GM21576 (cell line): ENCODE data around the gene OBSL1.
A peak's percentile ranks its signal among the peaks of the same experiment; 100 is the strongest.

ENCODE experiments used
- ATAC-seq: cut with Tn5 transposase; IDR thresholded peaks from one replicate; pipeline ENCODE4 v1.9.1; 2021; ENCODE audit warnings: mild to moderate bottlenecking, moderate library complexity; ENCODE audit not compliant: unreplicated experiment

Gene OBSL1

DNA sequence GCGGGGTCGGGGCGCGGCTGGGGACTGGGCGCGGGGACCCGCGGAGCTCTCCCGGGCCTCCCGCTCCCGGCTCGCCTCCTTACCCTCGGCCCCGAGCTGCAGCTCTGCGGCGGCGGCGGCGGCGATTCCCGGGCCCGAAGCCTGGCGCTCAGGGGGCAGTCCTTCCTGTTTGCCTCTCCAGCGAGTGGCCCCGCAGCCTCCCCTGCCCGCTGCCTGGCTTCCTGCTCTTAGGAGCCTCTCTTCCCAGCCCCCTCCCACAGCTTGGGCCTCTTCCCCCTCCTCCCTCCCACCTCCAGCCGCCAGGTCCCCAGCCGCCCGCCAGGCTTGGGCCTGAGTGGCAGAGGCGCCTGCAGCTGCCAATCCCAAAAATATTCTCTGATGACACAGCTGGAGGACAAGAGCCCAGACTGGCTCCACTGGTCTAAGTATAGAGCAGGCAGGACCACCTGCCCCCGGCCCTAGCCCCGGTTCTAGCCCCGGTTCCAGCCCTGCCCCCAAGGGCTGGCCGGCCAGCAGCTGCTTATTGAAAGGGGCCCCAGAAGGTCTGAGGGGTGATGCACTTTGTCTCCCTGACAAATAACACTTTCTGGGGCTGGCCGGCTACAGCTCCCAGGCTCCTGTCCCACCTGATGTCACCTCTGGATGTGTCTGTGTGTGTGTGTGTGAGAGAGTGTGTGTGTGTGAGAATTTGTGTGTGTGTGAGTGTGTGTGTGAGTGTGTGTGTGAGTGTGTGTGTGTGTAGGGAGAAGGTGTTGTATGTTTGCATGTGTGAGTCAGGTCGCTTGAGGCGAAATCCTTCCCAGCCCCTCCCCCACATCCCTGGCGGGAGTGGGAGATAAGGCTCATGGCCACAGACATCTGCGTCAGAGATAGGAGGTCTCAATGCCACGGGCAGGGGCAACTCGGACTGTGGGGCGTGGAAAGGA, at the start of gene OBSL1:
OBSL1 (minus strand) TSS at position 229 of the 926 bp plus-strand sequence. CDS start 307 bp downstream, outside the sequence.
- no peak for ATAC-seq

DNA sequence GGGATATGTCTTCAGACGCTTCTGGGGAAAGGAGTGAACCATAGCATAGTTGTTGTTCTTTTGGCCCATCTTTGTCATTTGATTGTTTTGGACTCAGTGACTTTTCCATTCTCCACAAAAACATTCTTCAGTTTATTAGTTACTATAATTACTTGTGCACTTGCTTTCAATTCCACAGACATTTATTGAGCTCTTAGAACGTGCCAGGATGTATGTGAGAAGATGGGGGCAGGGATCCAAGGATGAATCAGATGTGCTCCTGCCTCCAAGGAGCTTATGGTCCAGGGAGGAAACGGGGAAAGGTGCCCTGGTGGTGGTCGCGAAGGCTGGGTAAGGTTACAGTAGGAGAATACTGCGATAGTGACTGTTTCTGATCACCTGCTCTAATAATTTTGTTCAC, 49.2 kb upstream of the OBSL1 start:
- ATAC-seq, result no peak

DNA sequence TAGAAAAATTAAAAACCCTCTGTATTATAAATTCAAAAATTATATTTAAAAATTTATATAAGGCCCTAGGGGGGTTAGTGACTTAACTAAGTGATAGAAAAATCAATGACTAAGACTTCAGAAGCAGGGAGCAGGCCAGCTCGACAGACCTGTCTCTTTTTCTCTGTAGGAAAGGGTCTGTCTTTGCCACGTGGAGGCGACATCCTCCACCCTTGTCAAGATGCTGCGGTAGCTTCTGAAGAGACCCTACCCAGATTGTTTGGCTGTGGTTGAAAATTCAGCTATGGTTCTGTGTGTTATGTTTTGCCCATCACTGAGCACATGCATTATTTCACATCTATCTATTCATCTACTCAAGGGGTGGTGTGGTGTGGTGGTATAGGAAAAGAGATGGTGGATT, 47.9 kb upstream of the OBSL1 start:
- no peak for ATAC-seq

DNA sequence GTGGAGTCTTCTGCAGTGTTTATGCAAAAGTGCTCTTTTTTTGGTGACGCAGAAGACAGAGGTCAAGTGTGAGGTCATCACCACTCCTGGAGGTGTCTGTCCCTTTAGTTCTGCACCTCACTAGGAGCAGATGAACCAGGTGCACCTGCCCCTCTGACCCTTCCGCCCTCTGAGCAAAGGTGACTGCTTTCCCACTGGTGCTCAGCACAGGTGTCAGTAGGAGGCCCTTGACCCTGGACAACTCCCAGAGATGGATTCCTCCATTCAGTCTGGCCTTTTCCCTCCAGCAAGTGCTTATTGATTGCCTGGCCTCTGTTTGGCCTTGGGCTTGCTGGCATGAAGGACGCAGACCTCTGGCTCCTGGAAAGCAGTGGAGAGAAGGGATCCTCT, 47.4 kb upstream of the OBSL1 start:
- no peak for ATAC-seq

DNA sequence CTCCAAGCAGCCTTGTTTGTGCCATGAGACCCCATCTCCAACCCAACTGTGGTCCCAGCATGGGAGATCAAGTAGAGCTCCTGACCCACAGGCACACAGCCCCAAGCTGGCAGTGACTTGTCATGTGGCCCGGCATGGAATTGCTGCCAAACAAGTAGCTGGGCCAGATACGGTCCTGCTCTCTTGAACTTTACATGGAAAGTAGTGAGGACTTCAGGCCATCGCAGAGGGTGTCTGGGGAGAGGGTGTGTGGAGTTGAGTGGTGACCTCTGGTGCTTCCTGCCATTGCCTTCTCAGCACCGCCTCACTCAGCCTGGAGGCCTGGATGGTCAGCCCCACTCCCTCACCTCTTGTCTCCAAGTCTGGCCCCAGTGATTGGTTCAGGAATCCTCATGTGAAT, 45.2 kb upstream of the OBSL1 start:
- ATAC-seq, result no peak

DNA sequence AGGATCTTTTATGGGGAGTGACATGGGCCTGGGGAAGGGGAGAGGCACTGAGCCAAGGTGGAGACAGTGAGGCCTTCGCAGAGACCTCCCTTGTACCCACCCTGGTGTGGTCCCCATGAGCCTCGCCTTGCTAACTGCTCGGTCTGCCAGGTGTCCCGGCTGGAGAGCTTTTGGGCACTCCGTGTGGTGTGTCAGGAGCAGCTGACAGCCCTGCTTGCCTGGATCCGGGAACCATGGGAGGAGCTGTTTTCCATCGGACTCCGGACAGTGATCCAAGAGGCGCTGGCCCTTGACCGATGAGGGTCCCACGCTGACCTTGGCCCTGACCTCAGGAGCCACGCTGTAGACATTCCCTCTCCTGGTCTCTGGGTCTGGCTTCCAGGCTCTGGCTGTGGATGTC, 44.6 kb upstream of the OBSL1 start:
- ATAC-seq, result no peak

DNA sequence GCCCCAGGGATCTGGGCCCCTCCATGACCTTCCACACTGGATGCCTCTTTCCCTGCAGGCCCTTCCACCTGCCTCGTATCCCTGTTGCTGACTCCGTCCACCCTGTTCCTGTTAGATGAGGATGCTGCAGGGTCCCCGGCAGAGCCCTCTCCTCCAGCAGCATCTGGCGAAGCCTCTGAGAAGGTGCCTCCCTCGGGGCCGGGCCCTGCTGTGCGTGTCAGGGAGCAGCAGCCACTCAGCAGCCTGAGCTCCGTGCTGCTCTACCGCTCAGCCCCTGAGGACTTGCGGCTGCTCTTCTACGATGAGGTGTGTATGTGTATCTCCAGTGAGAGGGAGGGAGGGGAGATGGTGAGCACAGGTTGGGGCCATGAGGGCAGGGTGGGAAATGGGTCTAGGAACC, 43.7 kb upstream of the OBSL1 start:
- ATAC-seq, result no peak

DNA sequence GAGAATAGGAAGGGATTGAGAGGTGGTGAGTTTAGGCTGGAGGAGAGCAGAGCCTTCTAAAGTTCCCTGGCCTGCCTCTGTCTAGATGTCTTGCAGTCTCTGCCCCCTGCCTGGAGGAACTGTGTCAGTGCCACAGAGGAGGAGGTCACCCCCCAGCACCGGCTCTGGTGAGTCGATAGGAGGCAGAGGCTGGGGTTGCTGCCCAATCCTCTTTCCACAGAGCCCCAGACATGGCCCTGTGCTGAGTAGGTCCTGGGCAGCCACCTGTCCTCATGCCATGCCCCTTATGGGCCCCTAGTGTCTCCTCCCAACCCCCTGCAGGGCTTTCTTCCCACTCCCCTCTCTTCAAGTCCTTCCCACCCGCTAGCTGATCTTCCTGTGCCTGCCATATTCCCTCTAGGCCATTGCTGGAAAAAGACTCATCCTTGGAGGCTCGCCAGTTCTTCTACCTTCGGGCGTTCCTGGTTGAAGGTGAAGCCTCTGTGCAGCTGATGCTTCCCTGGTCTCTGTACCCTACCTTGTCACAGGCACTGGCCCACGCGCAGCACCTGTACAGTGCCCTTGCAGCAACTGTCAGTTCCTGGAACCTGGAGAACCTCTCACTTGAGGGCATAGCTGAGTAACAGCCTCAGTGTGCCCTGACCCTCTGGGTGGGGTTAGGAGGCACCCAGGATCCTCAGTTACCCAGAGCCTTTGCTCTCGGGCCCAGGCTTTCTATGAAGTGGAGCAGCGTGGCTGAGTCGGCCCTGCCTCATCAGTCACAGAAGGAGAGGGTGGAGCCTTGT, 42.9 kb upstream of the OBSL1 start:
- no peak for ATAC-seq

DNA sequence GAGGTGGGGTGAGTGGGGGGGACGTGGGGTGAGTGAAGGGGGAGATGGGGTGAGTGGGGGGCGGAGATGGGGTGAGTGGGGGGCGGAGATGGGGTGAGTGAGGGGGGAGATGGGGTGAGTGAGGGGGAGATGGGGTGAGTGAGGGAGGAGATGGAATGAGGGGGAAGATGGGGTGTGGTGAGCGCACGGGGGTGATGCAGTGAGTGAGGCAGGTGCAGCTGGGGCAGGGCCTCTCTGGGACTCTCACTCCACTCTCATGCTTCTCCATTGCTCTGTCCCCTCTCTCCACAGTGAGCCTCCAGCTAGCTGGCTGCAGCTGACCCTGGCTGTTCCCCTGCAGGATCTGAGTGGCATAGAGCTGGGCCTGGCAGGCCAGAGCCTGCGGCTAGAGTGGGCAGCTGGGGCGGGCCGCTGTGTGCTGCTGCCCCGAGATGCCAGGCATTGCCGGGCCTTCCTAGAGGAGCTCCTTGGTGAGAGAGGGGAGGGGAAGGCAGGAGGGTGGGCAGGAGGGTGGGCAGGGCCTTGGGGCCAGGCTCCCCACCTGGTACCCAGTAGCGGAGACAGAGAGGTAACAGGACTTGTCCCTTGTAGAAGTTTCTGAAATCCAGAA, 42.2 kb upstream of the OBSL1 start:
- no peak for ATAC-seq

DNA sequence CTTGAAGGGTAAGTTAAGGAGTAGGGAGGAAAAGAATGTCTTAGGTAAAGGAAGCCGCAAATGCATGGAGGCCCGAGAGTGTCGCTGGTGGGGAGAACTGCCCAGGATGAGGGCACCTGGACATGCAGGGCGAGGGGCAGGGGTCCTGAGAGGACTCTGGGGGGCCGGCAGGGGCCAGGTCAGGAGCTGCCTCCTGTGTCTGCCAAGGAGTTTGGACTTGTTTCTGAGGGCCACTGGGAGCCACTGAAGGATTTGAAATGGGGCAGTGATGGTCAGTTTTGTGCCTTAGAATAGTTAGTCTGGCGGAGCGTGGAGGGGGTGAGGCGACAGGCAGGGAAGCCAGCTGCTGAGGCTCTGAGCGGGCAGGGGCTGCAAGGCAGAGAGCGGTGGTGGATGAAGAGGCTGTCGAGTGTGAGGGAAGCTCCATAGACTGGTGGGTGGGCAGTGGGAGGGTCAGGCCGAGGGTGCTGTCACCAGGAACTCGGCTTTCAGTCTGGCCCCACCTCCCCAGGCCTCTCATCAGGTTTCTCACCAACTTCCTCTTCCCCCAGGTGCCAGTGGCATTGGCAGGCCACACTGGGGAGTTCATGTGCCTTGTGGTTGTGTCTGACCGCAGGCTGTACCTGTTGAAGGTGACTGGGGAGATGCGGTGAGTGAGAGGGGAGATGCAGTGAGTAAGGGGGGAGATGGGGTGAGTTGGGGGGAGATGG, 41.4 kb upstream of the OBSL1 start:
- peak; percentile 45 for ATAC-seq

DNA sequence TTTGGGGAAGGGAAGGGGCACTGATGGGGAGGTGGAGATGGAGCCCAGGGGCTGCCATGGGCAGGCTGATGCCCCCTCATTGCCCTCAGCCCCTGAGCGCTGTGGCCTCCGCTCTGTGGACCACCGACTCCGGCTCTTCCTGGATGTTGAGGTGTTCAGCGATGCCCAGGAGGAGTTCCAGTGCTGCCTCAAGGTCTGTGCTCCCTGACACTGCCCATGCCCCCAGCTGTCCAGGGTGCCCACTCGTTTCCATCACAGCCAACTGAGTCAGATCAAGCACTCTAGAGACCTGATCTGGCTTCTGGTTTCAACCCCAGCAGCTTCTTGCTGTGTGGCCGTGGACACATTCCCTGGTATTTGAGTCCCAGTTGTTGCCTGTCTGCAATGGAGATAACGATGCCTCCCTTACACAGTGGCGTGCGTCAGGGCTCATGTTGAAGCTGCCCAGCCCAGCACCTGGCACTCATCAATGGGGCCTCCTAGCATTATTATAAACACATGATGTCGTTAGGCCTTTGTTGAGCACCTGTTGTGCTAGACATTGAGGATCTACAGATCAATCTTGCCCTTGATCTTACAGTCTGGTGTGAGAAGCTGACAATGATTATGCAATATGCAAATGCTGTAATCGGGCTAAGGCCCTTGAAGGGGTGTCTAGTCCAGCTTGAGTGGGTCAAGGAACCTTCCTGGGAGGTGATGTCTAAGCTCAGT, 40.7 kb upstream of the OBSL1 start:
- ATAC-seq, result no peak

DNA sequence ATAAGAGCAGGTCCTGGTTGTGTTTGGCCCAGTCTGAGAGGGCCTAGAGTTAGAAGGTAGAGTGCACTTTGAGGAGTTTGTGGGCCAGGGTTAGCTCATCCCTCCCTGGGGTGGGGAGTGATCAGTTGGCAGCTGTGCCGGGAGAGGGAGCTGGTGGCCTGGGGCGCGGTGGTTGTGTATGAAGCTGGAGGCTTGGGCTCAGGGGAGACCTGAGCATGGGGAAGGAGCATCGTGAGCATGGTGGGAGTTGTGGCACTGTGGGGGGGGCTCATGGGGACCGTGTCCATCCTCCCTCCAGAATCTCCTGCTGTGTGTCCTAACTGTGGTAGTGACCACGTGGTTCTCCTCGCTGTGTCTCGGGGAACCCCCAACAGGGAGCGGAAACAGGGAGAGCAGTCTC, 40.0 kb upstream of the OBSL1 start:
- ATAC-seq, result no peak

DNA sequence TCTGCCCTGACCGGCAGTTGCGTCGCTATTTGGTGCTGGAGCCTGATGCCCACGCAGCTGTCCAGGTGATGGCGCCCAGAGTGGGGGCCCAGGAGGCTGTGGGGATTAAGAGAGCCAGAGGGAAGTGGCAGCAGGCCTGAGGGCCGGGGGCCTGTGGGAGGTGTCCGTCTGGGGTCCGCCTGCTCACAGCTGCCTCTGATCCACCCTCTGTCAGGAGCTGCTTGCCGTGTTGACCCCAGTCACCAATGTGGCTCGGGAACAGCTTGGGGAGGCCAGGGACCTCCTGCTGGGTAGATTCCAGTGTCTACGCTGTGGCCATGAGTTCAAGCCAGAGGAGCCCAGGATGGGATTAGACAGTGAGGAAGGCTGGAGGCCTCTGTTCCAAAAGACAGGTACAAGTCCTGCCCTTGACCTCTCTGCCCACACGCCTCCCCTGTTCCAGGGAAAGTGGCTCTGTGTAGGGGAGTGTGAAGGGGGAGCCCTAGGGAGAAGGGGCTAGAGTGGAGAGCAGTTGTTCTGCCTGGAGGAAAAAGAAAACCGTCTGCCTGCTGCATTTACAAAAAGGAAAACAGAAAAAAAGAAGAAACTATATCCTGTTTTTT, 37.9 kb upstream of the OBSL1 start:
- no peak for ATAC-seq

DNA sequence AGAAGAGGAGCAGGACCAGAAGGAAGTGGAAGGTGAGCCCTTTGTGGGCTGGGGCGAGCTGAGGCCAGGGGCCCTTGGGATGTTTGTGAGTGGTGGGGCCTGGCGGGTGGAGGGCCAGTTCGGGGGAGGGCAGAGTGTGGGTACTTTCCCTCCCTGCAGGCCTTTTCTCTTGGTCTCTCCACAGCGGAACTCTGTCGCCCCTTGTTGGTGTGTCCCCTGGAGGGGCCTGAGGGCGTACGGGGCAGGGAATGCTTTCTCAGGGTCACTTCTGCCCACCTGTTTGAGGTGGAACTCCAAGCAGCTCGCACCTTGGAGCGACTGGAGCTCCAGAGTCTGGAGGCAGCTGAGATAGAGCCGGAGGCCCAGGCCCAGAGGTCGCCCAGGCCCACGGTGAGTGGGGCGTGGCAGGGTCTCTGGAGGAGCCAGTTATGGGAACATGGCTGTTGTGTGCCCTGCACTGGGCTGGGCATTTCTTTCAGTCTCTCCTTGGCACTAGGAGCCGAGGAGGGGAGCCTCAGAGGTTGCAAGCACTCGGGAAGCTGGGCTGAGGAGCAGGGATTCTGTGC, 37.1 kb upstream of the OBSL1 start:
- ATAC-seq, result no peak

DNA sequence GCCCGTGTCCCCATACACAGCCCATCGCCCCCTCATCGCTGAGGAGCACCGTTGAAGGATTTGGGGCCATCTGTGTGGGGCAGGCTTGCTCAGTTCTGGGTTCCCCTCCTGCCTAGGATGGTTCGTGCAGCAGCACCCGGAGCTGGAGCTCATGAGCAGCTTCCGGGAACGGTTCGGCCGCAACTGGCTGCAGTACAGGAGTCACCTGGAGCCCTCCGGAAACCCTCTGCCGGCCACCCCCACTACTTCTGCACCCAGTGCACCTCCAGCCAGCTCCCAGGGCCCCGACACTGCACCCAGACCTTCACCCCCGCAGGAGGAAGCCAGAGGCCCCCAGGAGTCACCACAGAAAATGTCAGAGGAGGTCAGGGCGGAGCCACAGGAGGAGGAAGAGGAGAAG, 36.6 kb upstream of the OBSL1 start:
- ATAC-seq, result no peak

DNA sequence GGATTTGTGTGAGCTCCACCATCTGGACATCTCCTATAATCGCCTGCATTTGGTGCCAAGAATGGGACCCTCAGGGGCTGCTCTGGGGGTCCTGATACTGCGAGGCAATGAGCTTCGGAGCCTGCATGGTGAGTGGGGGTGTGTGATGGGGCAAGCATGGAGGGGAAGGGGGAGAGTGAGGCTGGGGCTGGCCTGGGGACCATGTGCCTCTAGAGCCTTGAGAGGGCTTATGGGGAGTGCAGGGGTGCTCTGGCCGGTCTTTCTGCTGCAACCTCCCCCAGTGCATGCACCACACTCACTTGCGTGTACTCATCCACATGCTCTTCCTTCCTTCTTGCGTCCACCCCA, 34.2 kb upstream of the OBSL1 start:
- ATAC-seq, result no peak

DNA sequence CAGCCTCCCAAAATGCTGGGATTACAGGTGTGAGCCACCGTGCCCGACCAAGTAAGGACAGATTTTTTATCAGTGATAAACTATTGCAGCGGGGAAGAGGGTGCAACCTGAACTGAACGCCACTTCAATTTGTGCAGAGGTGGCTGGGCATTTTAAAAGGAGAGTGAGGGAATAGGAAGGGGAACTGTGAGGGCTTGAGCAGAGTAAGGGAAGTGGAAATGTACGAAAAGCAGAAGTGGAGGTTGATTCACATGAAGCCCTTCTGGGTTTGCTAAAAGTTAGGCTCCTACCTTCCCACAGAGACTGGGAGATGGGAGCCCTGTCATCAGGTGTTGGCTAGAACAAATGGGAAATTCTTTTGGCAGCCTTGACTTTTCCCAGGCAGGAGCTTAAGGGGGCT, 32.4 kb upstream of the OBSL1 start:
- ATAC-seq, result no peak

DNA sequence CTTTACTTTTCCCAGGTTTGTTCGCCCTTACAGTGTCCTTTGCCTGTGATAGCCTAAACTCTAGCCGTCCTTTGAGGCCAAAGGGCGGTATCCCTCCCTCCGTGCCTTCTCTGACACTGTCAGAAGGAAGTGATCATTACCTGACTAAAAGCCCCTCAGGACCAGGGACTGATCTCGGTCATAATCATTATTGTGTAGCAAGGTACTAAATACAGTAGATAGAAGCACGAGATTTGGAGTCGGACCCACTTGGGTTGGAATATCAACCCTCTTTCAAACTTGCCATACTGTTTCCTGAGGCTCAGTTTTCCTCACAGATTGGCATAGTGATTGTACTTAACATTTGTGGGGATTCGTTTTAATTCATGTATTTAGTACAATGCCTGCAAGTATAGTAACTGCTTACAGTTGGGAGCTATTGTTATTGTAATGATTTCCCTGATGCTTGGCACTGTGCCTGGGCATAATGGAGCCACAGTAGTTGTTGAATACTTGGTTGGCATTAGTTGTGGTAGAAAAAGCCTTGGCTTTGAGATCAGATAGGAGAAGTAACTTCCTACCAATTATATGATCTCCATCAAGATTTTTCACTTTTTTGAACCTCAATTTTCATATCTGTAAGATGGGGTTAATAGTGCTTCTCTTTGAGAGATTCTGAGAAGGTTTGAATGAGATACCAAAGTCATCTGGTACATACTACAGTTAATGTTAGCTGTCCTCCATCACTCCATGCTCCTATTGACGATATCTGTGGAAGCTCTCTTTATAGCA, 27.2 kb upstream of the OBSL1 start:
- no peak for ATAC-seq
